HG03066 (cell line): ENCODE results near the gene KIAA1328.

Source experiments
- ATAC-seq: cut with Tn5 transposase; IDR thresholded peaks from one replicate; pipeline ENCODE4 v1.9.1; 2021; ENCODE audit warnings: low read depth; ENCODE audit not compliant: unreplicated experiment

The KIAA1328 gene

DNA sequence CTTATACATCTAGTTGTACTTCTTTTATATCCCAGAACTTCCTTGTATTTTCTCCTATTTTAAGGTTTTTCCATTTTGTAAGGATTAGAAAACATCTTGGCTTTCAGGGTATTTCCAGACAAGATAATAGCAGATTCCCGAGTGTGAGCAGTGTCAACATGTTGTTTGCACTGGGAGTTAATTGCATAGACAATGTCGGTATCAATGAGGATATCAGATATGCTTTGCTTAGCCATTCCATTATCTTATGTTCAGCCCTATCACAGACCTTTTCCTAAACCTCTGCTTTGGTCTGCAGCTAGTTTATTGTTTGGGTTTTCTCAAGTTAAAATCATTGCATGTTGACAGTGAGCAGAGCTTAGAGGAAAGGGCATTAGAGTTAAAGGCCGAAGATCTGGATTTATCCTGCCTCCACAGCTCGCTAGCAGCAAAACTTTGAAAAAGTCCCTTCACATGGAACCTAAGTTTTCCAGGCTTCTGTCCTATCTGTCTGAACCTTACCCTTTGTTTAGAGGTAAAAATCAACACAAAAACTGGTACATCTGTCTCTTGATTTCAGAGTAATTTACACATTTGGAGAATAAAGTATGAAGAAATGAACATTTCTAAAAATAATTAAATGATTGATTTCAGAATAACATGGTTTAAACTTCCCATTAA is 355.4 kb downstream of the KIAA1328 start:
- ATAC-seq = no peak

DNA sequence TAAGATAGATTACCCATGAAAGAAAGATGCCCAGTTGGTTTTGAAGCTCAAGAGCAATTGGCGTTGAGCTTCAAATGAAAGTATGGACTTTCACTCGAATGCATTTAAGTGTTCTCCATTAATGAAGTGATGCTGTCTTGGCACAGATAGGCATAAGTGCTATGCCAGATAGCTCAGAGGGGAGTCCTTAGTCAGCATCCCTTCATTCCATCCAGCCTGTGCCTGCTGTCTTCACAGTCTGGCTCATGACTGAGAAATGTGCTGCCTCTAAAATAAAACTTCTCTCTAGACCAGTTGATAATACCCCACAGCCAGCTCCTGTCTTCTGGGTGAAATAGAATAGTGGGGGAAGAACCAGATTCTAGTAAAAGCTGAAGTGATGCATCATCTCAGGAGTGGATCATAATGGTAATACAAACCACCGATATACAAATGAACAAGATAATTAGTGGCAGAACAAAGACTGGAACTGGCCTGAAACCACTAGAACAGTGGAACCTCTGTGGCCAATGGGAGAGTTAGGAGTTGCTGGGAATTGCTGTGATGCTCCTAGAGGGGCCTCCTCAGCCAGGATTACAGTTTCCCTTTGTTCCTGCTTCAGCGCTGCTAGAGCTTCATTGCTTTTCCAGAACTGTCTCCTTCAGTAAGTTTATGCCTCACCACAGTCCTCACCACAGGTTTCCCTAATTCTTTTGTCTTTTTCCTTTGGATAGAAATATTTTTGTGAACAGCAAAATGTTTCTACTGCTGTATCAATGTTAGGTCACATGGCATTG is 359.3 kb downstream of the KIAA1328 start:
- ATAC-seq = no peak

DNA sequence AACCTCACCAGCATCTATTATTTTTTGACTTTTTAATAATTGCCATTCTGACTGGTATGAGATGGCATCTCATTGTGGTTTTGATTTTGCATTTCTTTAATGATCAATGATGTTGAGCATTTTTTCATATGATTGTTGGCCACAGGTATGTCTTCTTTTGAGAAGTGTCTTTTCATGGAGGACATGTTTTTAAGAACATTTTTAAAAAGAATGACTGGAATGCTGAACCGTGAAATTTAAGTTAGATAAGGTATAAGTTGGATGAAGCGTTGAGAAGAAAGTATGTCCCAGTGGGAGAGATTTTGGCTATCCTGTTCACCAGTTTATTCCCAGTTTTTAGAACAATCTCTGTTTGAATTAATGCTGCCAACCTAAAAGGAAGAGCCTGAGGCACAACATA is 370.8 kb downstream of the KIAA1328 start:
- no peak for ATAC-seq

DNA sequence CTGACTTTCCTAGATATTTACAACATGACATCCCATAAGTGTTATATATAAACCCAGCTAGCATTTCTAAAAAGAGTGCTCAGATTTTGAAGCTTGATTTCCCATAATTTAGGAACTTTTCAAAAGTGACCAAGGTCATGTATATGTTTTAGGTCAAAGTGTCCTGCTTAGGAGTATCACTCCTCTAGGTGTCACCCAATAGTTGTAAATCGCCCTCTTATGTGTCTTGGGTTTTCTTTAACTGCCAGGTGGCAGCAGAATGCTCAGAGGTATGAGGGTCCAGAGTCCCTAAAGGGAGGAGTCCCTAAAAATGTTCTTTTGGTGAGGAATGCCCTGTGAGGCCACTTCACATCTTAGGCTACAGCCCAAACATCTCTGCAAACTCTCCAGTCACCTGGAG is 378.4 kb downstream of the KIAA1328 start:
- no peak for ATAC-seq

DNA sequence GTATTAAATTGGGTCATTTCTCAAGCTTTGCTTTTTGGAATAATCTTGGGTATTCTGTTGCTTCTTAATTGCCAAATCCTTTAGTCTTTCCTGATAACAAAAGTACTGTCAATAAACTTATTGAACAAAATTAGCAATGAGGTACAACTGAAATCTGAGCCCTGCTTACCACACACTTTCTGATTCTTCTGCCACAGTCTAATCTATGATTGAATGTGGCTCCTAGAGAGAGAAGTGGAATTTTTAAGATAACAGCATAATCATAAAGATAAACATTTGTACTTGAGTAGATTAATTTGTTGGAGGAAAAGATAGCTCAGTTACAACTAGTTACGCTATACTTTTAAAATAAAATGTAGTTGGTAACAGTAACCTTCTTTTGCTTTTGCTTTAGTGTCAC is 381.9 kb downstream of the KIAA1328 start:
- no peak for ATAC-seq

DNA sequence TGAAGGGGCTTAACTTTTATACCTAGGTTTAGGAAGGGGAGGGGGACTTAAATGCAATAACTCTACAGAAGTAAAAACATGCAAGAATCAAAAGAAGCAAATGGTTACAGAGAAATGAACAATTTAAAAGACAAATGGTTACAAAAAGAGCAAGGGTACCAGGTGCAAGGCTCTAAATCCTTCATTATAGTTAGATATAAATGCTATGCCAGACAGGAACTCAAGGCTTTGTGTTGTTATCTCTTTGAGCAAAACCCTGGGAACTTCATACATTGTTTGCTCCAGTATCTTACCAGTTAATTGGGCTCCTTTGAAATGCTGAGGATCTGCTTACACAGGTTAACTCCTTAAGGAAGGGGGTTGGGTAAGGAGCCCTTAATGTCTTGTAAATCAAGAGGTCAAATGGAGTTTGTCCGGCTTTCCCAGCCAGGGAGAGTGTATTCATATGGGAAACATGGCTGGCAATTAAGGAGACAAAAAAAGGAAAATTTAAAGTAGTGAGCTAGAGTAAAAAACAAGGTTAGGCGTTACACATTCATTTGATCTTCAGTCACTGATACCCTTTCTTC is 389.2 kb downstream of the KIAA1328 start:
- no peak for ATAC-seq

DNA sequence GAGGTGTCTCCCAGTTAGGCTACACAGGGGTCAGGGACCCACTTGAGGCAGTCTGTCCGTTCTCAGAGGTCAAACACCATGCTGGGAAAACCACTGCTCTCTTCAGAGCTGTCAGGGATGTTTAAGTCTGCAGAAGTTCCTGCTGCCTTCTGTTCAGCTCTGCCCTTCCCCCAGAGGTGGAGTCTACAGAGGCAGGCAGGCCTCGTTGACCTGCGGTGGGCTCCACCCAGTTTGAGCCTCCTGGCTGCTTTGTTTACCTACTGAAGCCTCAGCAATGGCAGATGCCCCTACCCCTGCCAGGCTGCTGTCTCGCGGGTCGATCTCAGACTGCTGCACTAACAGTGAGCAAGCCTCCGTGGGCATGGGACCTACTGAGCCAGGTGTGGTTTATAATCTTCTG is 390.3 kb downstream of the KIAA1328 start:
- no peak for ATAC-seq

DNA sequence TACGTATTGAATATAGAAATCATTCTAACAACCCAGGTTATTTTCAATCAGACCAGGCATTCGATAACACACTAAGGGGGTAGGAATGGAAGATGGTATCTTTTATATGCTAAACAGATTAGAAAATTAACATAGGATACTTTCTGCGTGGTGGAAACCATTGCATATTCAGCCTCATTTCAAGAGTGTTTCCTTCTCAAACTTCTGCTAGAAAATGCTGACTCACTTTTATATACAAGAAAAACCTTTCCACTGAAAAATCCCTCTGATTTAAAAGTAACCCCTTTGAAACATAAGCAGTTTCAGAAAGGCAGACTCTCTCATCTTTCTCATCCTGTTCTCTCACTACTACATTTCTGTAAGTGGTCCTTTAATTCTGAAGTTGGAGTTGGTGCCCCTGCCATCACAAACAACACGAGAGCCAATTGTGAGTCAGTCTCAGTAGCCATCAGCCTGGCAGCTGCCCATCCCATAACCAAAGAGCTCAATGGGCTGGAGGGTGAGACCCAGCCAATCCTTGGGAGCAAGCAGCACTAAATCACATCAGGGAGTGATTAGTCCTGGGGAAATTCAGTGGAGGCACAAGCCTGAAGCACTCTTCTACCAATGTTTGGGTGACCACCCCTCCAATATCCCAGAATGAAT is 393.5 kb downstream of the KIAA1328 start:
- no peak for ATAC-seq

DNA sequence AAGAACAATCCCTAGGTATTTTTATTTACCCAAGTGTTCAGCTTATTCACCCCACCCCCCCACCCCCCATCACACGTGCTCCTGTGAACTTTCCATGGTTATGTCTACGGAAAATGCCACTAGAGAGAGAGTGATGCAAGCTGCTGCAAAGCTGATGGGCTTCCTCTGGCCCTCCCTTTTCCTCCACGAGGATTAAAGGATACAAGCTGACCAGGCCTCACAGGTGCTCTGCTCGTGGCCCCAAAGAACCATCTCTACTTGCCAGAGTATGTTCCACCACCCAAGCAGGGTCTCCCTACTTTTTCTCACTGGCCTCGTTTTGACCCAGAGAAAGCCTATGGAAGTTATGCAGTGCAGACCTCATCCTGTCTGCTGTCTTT is 394.1 kb downstream of the KIAA1328 start:
- no peak for ATAC-seq

DNA sequence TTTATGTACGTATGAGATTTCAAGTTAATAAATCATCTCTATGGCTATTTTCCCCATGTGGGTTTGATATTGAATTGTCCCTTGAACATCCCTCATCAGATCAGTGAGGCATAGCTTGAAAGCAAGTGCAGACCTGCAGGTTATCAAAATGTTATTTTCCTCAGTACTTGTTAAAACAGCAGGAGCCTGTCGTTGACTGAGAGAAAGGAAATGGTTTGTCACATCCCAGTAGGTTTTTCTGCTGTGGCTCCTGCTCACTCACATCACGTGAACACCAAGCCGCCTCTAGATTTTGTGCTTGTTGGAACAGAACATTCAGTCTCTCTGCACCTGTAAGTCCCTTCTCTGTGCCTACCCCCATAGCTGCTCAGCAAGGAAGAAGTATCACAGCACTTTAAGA is 396.4 kb downstream of the KIAA1328 start:
- no peak for ATAC-seq

DNA sequence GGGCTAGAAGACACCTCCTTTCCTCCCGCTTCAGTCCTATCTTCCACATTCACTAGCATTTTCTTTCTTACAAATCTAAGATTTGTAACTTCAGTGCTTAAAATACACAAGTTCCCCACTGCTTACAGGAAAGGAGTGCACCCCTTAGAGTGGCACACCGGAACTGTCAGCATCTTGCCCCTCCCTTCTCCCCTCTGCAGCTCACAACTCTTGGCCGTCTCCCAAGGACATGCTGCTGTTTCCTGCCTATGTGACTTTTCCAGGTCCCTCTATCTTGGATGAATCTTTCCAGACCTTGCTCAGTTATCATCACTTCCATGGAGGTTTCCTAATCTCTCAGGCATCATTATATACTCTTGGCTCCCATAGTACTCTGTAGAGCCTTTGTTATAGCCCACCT is 401.8 kb downstream of the KIAA1328 start:
- ATAC-seq = no peak

DNA sequence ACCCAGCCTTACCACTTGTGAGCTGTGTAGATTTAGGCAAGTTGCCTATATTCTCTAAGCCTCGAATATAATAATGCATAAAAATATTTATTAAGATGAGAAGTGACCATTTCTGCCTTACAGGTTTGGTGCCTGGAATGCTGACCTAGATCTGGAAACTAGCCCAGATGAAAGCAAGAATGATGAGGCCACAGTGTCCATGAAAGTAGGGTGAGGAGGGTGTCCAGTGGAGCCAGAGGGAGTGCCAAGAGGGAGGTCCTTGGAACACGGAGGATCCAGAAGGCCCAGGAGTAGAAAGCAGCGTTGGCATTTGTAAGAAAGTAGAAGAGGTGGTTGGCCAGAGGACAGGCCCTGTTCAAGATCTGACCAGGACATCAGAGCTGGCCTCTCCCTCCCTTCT is 402.3 kb downstream of the KIAA1328 start:
- no peak for ATAC-seq

DNA sequence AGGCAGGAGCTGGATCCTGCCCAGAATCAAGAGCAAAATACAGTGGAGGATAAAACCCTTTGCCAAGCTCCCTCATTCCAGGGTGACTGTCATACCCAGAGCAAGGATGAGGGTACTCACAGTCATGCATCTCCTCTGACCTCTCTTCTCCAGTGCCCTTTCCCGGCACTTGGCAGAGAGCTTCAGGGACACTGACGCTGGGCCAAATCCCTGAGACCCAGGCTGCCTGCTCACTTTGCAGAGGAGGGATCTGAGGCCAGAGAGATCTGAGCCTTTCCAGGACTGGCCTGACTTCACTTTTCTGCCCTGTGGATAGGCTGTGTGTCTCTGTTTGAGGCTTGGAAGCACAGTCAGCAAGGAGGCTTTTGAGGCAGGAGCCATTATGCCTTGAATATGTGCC is 406.7 kb downstream of the KIAA1328 start:
- ATAC-seq = no peak

DNA sequence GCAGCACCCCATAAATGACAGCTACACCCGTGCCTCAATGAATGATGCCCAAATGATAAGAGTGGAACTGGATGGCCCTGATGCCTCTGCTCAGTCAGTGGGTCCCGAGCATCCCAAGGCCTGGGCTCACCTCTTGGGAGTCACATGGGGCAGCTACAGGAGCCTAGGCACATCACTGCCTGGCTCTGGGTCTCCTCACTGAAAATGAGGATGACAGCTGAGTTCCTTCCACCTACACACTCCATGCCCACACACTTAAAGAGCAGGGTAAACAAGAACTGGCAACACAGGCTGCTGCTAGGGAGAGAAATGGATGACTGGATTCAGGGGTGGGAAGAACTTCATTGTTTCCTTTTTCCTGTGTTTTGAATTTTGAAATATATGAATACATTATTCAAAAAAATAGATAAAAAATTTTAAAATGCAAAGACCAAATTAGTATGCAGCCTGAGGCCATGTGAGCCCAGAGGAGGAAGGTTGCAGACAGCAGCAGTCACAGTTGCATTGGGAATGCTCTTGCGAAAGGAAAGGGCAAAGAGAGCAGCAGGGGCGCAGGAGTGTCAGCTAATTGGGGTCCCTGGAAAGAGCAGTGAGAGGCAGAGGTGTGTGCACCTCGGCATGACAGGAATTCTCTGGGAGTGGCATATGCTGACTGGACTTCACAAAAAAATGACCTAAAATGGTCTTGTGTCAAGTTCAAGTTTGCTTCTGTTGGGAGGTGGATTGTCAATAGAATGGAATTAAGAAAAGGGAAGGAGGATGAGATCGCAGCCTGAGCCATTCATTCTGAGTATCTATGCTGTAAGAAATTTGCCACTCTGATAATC is 409.6 kb downstream of the KIAA1328 start:
- ATAC-seq = no peak

DNA sequence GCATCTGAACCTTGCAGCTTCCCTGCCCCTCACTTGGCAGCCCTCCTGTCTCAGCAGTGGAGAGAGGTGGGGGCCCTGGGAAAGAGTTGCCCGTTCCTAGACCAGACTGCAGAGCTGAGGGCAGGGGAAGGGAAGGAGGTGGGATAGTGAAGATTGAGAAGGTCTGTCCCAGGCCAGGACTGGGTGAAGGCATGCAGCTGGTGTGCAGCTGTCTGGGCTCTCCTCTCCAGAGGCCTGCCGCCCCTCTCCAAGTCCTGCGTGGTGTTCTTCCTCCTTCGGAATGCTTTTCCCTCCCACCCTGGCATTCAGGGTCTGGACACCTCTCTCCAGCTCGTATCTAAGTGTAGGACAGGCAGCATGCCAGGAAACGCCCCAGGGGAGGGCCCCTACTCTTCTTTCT is 413.2 kb downstream of the KIAA1328 start:
- no peak for ATAC-seq

DNA sequence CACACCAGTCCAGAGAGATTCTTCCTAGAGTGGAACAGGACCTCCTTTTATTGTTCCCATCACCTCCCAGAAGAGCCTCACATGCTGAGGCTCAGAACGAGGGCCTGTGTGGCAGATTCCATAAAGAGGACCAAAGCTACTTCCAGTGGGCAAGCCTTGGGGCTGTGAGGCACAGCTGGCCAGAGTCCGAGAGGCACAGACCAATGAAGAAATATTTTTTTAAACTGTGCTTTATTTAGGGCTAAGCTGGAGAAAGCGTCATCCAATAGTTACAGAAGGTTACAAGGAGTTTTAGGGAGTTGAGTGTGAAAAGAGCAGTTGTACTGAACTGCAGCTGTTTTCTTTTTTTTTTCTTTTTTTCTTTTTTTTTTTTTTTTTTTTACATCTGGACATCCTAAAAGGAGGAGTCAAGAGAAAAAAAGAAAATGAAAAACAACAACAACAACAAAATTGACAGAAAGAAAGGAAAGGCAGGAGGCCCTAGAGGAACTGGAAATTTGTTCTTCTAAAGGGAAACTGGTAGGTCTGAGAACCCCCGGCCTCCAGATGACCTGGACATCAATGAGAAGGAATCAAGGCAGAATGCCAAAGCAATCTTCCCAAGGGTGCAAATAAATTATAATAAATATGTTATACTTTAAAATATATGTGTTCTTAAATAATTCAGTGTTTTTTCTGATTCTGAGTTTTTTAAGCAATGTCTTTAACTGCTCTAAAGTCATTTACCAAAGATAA is 414.1 kb downstream of the KIAA1328 start:
- ATAC-seq = no peak

DNA sequence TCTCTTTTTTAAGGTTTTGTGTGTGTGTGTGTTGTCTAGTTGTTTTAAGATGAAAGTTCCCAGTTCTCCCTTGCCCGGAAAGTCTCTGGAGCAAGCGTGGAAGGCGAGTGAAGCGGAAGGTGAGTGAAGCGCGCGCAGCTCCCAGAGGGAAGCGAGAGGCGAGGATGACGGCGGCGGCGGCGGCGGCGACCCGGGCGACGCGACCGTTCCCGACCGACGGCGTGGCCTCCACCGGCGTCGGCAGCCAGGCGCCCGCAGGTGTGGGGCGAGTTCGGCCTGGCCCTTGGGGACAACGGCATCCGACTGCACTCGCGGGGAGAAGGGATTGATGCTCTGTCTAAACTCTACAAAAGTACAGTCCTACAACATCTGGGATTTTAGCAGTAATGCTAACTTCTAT is 414.8 kb downstream of the KIAA1328 start:
- ATAC-seq = no peak

DNA sequence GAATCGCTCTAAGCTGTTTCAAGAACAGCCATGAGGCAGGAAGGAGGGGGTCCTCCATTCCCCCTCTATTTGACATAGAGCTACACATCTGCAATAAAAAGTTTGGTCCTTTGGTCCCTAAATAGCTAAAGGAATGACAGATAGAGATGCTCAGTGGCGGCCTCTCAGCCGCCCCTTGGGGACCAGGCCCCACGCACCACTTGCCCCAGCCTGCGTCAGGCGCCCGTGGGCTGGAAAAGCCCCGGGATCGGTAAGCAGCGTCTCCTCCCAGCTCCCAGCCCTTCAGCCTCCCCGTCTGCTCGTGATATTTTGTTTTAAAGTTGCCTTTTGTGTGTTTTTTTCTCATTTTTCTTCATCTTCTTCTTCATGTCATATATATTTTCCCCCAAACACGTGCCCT is 415.7 kb downstream of the KIAA1328 start:
- no peak for ATAC-seq

DNA sequence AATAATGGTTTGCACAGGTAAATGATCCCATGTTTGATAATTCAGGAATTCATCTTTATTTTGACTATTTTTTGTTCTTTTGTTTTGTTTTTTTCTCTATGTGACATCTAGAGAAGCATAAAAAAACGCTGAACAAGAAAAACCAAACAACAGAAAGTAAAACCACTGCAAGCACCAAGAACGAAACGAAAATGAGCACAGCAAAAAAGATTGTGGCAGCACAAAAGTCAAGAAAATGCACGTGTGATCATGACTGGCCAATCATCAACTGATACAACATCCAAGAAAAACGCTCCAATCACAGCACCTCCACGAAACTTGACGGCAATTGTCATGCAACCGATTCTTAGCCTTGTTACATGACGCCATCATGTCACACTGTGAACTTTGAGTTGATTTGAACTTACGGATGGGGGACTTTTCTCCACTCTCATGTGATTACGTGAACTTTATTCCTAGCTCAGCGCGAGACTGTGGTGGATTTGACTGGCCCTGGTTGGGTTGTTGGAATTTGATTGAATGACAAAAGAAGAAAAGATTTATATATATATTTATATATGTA is 417.9 kb downstream of the KIAA1328 start:
- ATAC-seq = no peak
